ENCODE measurements around the gene CERKL.

Gene CERKL

GRCh38 chr2:181623159-181623558 lies 33.7 kb downstream of the CERKL start:
- no peak for DNase-seq

- no peak for DNase-seq
Observed at GRCh38 chr2:181621779-181622490, 35.0 kb downstream of the CERKL start.

- no peak for DNase-seq
Observed at GRCh38 chr2:181619516-181619915, 37.4 kb downstream of the CERKL start.

GRCh38 chr2:181616715-181617114 lies 40.2 kb downstream of the CERKL start:
- DNase-seq = no peak

- DNase-seq = no peak
Observed at GRCh38 chr2:181614874-181615638, 41.8 kb downstream of the CERKL start.

- no peak for DNase-seq
Observed at GRCh38 chr2:181613241-181613640, 43.7 kb downstream of the CERKL start.

GRCh38 chr2:181607629-181608590 lies 49.0 kb downstream of the CERKL start:
- no peak for DNase-seq

GRCh38 chr2:181605889-181606837 lies 50.7 kb downstream of the CERKL start:
- no peak for DNase-seq

- DNase-seq = no peak
Observed at GRCh38 chr2:181602017-181602416, 54.9 kb downstream of the CERKL start.

GRCh38 chr2:181596556-181596955 lies 60.3 kb downstream of the CERKL start:
- no peak for DNase-seq

GRCh38 chr2:181594322-181594721 lies 62.6 kb downstream of the CERKL start:
- DNase-seq = no peak

- no peak for DNase-seq
Observed at GRCh38 chr2:181589779-181590178, 67.1 kb downstream of the CERKL start.

GRCh38 chr2:181588546-181588945 lies 68.4 kb downstream of the CERKL start:
- DNase-seq = no peak

- DNase-seq = no peak
Observed at GRCh38 chr2:181586569-181587081, 70.3 kb downstream of the CERKL start.

GRCh38 chr2:181585732-181586131 lies 71.2 kb downstream of the CERKL start:
- DNase-seq = no peak

- DNase-seq = no peak
Observed at GRCh38 chr2:181581534-181581933, 75.4 kb downstream of the CERKL start.

- DNase-seq = no peak
Observed at GRCh38 chr2:181578829-181579228, 78.1 kb downstream of the CERKL start.

- DNase-seq = no peak
Observed at GRCh38 chr2:181576431-181576830, 80.5 kb downstream of the CERKL start.

- DNase-seq = no peak
Observed at GRCh38 chr2:181575650-181576025, 81.3 kb downstream of the CERKL start.

GRCh38 chr2:181575024-181575649 lies 81.8 kb downstream of the CERKL start:
- DNase-seq = no peak

- DNase-seq = peak; percentile 59
Observed at GRCh38 chr2:181574321-181574720, 82.6 kb downstream of the CERKL start.

Measured in NCI-H2107 (cell line).